DMS 273 (cell line): ENCODE measurements around the gene ARHGEF16.
A peak's percentile ranks its signal among the peaks of the same experiment; 100 is the strongest.

Experiments used
- DNase-seq: peaks from one replicate; lab custom pipeline; 2025; ENCODE audit not compliant: unreplicated experiment; lab: John Stamatoyannopoulos, UW

Gene ARHGEF16

GRCh38 chr1:3466366-3467075 is 12.1 kb downstream of the ARHGEF16 start:
- no peak for DNase-seq

DNA sequence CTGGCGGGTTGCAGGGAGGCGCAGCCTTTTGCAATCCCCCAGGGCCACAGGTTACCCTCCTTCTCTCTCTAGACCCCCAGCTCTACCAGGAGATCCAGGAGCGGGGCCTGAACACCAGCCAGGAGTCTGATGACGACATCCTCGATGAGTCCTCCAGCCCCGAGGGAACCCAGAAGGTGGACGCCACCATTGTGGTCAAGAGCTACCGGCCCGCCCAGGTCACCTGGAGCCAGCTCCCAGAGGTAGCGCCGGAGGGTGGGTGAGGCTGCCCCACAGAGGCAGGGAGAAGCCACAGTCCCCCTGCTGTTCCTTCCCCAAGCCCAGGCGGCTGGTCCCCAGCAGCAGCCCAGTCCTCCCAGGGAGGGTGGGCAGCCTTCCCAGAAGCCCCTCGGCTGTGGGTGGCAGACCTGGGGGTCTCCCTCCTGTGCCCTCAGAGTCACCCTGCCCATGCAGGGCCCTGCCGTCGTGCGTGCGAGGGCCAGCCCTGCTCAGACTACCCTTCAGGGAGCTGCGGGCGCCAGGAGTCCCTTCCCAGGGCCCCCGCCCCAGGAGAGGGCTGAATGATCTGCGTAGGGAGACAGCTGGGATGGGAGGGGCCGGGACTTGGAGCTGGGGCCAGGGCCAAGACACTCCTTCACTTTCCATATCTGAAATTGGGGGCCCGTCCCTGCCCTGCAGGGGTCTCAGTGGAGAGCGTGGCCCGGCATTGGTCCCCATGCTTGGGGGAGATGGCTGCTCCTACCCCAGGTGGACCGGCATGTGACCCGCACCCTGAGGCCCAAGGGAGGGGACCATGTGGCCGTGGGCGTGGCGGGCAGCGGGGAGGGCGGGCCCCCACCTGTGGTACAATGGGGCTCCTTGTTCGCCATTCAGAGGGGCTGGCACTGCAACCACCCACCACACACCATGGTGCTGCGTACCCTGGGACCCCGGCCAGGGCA is 12.9 kb downstream of the ARHGEF16 start:
- peak; percentile 52 for DNase-seq

DNA sequence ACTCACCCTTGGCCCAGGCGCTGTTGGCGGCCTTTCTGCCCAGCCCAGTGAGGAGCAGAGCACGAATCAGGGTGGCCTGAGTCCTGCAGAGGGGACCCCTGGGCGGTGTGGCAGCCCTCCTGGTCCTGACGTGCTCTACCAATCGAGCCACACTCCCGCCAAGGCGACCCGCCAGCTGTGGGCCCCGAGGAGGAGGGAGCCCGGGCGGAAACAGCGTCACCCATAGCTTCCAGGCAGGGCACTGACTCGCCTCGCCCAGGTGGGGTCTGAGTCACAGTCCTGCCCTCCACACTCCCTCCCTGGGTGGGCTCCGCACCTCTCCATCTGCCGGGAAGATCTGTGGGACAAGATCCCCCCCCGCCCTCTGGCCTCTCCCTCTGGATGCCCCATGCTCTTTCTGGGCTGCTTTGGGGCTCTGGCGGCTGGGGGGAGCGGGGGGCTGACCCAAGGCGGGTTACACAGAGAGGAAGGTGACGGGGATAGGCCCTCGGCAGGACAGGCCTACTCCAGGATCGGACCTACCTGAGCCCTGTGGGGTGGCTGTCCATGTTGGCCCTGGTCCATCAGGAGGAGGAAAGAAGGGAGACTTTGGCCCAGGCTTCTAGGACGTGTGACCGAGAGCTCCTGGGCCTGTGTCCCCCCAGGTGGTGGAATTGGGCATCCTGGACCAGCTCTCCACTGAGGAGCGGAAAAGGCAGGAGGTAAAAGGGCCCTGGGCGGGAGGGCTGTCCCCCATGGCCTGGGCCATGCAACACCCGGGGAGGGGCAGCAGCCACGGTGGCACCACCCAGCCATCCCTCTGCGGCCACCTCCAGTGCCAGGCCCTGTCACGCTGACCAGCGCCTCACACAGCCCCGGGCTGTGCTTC is 14.0 kb downstream of the ARHGEF16 start:
- no peak for DNase-seq

- no peak for DNase-seq
These were observed 14.8 kb downstream of the ARHGEF16 start for GRCh38 chr1:3469104-3469848.

- DNase-seq: no peak
These were observed 15.6 kb downstream of the ARHGEF16 start for GRCh38 chr1:3469849-3470649.

DNA sequence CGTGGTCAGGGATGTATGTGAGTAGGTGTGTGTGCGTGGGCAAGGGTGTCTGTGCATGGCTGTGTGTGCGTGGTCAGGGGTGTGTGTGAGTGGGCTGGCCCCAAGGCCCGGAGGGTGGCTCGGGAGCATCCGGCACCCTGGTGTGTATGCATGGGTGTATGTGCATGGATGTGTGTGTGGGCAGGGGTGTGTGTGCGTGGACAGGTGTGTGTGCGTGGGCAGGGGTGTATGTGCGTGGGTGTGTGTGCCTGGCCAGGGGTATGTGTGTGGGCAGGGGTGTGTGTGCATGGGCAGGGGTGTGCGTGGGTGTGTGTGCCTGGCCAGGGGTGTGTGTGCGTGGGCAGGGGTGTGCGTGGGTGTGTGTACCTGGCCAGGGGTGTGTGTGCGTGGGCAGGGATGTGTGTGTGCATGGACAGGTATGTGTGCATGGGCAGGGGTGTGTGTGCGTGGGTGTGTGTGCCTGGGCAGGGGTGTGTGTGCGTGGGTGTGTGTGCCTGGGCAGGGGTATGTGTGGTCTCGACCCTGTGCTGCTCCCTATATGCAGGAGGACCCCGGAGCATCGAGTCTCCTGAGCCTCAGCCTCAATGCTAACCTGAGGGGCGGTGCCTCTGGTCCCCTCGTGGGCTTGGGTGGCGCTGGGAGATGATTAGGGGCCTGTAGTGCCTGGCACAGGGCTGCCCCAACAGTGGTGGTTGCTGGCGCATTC is 16.3 kb downstream of the ARHGEF16 start:
- no peak for DNase-seq

DNA sequence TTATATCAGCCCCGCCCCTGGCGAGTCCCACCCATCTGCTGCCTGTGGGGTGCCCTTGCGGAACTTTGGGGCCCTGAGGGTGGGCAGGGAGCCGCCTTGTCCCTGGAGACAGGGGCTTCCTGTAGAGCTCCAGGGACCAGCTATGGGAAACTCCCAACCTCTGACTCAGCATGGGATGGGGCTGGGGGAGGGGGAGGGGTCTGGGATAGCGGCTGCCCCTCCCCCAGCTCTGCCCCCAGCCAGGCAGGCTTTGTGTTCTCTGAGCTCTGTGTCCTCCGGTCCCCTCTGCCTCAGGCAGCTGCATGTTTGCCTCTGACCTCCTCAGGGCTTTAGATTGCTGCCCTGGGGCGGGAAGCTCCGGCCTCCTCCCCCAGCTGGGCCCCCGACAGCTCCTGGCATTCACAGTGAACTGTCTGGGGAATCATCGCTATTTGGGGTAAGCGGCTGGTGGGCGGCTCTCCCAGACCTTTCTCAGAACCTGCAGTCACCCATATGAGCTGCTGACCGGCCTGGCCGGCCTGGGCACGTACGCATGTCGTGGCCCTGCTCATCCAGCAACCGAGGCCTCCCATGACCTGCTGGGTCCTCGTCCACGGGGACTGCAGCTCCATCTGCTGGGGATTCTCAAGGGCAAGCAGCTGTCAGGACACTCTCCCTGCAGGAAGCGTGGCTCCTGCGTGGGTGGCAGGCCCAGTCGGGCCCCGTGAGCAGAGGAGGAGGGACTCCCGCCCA is 17.1 kb downstream of the ARHGEF16 start:
- peak; percentile 58 for DNase-seq

GRCh38 chr1:3472088-3472850 is 17.8 kb downstream of the ARHGEF16 start:
- DNase-seq: no peak

DNA sequence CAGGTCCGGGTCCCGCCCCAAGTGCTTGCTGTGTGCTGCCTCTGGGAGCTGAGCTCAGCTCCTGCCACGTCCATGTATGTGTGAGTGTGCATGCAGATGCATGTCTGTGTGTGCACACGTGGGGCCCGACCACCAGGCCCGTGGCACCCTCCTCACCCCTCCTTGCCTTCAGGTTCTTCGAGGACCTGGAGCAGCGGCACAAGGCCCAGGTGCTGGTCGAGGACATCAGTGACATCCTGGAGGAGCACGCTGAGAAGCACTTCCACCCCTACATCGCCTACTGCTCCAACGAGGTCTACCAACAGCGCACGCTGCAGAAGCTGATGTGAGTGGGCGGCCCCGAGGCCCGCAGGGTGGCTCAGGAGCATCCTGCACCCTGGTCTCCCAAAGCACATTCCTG is 18.4 kb downstream of the ARHGEF16 start:
- no peak for DNase-seq

GRCh38 chr1:3473381-3473844 is 18.9 kb downstream of the ARHGEF16 start:
- no peak for DNase-seq

- no peak for DNase-seq
These were observed 19.6 kb downstream of the ARHGEF16 start for GRCh38 chr1:3474016-3474415.

GRCh38 chr1:3474421-3474820 is 20.0 kb downstream of the ARHGEF16 start:
- DNase-seq: no peak

DNA sequence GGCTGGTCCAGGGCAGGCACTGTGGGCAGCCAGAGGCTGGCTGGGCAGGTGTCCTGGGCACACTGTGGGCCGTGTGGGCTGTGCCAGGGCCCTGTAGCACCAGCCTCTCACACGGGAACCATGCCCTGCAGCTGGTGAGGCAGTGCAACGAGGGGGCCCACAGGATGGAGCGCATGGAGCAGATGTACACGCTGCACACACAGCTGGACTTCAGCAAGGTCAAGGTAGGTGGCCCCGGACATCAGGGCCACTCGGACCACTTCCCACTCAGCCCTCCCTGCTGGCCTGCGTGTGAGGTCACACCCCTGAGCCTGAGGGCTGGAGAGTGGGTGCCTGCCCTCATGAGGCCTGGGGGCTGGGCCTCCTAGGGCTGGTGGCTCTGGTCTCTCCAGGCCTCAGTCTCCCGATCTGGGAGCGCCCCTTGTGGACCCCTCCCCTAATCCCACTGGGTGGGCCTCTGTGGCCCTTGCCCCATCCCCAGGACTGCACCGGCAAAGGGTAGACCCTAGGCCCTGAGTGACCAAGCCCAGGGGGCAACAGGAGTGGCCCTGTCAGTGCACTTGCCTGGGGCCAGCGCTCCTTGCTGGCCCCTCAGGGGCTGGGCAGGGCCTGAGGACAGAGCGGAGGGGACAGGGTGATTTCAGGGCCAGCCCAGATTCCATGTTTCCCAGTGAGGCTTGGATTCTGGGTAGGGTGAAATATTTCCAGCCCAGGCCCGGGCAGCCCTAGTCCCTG is 21.5 kb downstream of the ARHGEF16 start:
- DNase-seq: no peak

GRCh38 chr1:3476666-3477065 is 22.2 kb downstream of the ARHGEF16 start:
- no peak for DNase-seq

DNA sequence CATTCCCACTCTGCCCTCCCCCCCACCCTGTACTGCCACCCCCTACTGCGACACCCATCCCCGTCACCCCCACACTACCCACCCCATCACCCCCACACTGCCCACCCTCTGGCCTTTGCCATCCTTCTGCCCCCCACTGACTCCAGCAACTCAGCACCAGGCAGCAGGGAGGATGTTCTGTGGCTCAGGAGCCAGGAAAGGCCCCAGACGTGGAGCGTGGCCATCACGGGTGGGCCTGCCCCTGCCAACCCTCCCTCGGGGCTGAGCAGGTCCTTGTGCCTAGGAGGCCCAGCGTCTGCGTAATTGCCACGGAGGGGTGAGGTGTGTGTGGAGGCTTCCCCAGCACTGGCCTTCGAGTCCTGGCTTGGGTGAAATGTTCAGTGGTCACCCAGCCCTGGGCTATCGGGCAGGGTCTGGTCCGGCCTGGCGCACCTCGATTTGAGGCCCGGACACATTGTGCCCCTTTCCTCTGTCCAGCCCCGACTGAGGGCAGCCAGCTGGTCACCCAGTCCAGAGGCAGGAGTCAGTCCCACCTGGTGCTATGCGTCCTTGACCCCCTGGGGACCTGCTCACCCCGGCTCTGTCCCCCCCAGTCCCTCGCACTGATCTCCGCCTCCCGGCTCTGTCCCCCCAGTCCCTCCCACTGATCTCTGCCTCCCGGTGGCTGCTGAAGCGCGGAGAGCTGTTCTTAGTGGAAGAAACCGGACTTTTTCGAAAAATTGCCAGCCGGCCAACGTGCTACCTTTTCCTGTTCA is 23.0 kb downstream of the ARHGEF16 start:
- DNase-seq: peak; percentile 42

DNA sequence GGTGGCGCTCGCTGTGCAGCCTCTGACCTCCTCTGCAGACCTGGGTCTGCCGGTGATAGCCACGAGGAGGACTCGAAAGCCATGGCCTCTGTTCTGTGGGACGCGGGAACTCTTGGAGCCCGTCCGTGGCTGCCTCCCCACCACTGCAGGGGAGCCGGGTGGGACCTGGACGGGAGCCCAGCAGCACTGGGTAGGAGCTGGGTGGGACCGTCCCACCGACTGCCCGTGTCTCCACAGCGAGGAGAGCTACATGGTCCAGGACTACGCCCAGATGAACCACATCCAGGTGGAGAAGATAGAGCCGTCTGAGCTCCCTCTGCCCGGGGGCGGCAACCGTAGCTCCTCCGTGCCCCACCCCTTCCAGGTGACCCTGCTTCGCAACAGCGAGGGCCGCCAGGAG is 23.7 kb downstream of the ARHGEF16 start:
- DNase-seq: no peak
